Panc1 (cell line): ENCODE results near the gene KNCN. TPM values are rescaled to one million over a fixed set of nuclear protein-coding genes. Genes with fewer than 3 reads are reported as not detected.

Source experiments
- ATAC-seq: fragments of 200-7000 bp; cut with Tn5 transposase; 2 replicates; pipeline ENCODE4 v1.9.1; 2020; ENCODE audit warnings: mild to moderate bottlenecking, moderate library complexity
- BruUV-seq: library from RNA; stranded (reverse); fragments of 400-500 nt; replicated peaks from 2 replicates; lab custom pipeline; 2021; lab: Mats Ljungman, UMichigan
- CTCF ChIA-PET: fragments of 300-600 bp; sonication (Branson Sonifier 250); formaldehyde crosslinking; loops from one replicate; lab custom pipeline; 2022; ENCODE audit warnings: antibody characterized with exemption; lab: Charles Lee
- POLR2A ChIA-PET: fragments of 300-600 bp; sonication (Branson Sonifier 250); formaldehyde crosslinking; loops from one replicate; lab custom pipeline; 2022; ENCODE audit warnings: antibody characterized with exemption; lab: Charles Lee
- DNase-seq: peaks from one replicate; pipeline ENCODE4 v3.0.0-alpha.2; 2010; ENCODE audit warnings: low read depth, low spot score
- H3K27ac ChIP-seq: 2 replicates; pipeline ENCODE4 v1.5.1; 2011; ENCODE audit warnings: mild to moderate bottlenecking, low read length, inconsistent platforms
- H3K27me3 ChIP-seq: fragments of 200-500 bp; sonication (Bioruptor generic); 2 replicates; pipeline ENCODE4 v1.6.0; 2014; ENCODE audit warnings: low read length, inconsistent platforms; ENCODE audit not compliant: control insufficient read depth, insufficient read depth
- H3K36me3 ChIP-seq: fragments of 200-500 bp; sonication (Bioruptor generic); 2 replicates; pipeline ENCODE4 v1.5.1; 2014; ENCODE audit warnings: inconsistent platforms, mild to moderate bottlenecking, low read length, moderate library complexity; ENCODE audit not compliant: control insufficient read depth, insufficient read depth
- H3K4me1 ChIP-seq: 2 replicates; pipeline ENCODE4 v1.5.1; 2011; ENCODE audit warnings: inconsistent platforms, mild to moderate bottlenecking, low read length, moderate library complexity; ENCODE audit not compliant: control insufficient read depth, insufficient read depth
- H3K4me3 ChIP-seq, 2 experiments: 2 replicates each; pipeline ENCODE4 v1.5.1; 2011 to 2012; ENCODE audit warnings: low read depth in 2 of 2, low read length in 2 of 2, mild to moderate bottlenecking in 2 of 2, inconsistent platforms in 1 of 2, moderate library complexity in 1 of 2
- H3K9me3 ChIP-seq: fragments of 200-500 bp; sonication (Bioruptor generic); 2 replicates; pipeline ENCODE4 v1.5.1; 2014; ENCODE audit warnings: low read depth, mild to moderate bottlenecking, inconsistent platforms, low read length, moderate library complexity; ENCODE audit not compliant: control insufficient read depth, insufficient read depth
- POLR2AphosphoS5 ChIP-seq: IDR thresholded peaks from 2 replicates; pipeline ENCODE4 v1.6.1; 2012; ENCODE audit warnings: mild to moderate bottlenecking, low read depth, low read length, moderate library complexity
- SIN3A ChIP-seq: IDR thresholded peaks from 2 replicates; pipeline ENCODE4 v1.6.1; 2012; ENCODE audit warnings: low read depth, mild to moderate bottlenecking, low read length, moderate library complexity, borderline replicate concordance; ENCODE audit not compliant: insufficient read depth
- TCF7L2 ChIP-seq: IDR thresholded peaks from 2 replicates; pipeline ENCODE4 v1.6.1; 2011; ENCODE audit warnings: mild to moderate bottlenecking, low read depth, low read length, inconsistent platforms
- in situ Hi-C: cut with HindIII; loops from 2 replicates; pipeline ENCODE4 v1.10.0; 2016; ENCODE audit warnings: low sequenced_read_pairs, low pct_unique_long_range_greater_than_20kb
- intact Hi-C: fragments of 100-400 bp; cut with micrococcal nuclease; formaldehyde crosslinking; loops from one replicate; pipeline ENCODE4 v1.10.0; 2022; ENCODE audit not compliant: unreplicated experiment
- total RNA-seq: library from RNA; stranded (reverse); gene quantifications from one replicate; pipeline ENCODE4 v1.2.1, GENCODE V29; 2021; ENCODE audit not compliant: unreplicated experiment
- TF ChIP-seq, protein P1 (sequence below), 2 experiments: IDR thresholded peaks; 2 replicates each; pipeline ENCODE4 v1.6.1; 2011 to 2012; ENCODE audit warnings: low read depth in 2 of 2, control low read depth in 1 of 2, low read length in 1 of 2, mild to moderate bottlenecking in 1 of 2, moderate library complexity in 1 of 2; ENCODE audit not compliant: insufficient read depth in 1 of 2
- TF ChIP-seq, protein P2 (sequence below): fragments of 450-650 bp; IDR thresholded peaks from 2 replicates; pipeline ENCODE4 v1.5.1; 2017; ENCODE audit warnings: mild to moderate bottlenecking

KNCN gene
- total RNA-seq, 1 experiment from 2014 or later = not detected

DNA sequence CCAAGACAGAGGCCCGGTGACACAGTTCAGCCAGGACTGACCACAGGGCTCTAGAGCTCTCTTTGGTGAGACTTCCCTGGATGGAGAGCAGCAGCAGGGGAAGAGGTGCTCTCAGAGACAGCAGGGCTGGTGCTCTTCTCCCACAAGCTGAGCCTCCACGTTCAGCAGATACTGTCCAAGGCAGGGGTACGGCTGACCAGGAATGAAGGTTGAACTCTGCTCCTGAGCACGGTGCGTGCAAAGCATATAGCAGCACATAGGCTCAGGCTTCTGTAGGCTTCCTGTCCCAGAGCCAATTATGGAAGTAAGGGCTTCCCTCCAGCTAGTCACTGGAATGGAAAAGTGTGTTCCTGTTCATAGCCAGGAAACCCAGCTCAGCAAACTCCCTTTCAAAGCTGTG, 37.9 kb downstream of the KNCN start:
- in situ Hi-C loops = no loop called here
- TF ChIP-seq, protein P1, sequence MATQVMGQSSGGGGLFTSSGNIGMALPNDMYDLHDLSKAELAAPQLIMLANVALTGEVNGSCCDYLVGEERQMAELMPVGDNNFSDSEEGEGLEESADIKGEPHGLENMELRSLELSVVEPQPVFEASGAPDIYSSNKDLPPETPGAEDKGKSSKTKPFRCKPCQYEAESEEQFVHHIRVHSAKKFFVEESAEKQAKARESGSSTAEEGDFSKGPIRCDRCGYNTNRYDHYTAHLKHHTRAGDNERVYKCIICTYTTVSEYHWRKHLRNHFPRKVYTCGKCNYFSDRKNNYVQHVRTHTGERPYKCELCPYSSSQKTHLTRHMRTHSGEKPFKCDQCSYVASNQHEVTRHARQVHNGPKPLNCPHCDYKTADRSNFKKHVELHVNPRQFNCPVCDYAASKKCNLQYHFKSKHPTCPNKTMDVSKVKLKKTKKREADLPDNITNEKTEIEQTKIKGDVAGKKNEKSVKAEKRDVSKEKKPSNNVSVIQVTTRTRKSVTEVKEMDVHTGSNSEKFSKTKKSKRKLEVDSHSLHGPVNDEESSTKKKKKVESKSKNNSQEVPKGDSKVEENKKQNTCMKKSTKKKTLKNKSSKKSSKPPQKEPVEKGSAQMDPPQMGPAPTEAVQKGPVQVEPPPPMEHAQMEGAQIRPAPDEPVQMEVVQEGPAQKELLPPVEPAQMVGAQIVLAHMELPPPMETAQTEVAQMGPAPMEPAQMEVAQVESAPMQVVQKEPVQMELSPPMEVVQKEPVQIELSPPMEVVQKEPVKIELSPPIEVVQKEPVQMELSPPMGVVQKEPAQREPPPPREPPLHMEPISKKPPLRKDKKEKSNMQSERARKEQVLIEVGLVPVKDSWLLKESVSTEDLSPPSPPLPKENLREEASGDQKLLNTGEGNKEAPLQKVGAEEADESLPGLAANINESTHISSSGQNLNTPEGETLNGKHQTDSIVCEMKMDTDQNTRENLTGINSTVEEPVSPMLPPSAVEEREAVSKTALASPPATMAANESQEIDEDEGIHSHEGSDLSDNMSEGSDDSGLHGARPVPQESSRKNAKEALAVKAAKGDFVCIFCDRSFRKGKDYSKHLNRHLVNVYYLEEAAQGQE (IDR thresholded peaks at IDR 0.05; ENCODE audit: insufficient read depth in 1 of 2, low read depth in 2 of 2, low read length in 1 of 2) = no peak
- TF ChIP-seq POLR2AphosphoS5 (no peak), TCF7L2 (no peak), SIN3A (no peak)
- TF ChIP-seq, protein P2, sequence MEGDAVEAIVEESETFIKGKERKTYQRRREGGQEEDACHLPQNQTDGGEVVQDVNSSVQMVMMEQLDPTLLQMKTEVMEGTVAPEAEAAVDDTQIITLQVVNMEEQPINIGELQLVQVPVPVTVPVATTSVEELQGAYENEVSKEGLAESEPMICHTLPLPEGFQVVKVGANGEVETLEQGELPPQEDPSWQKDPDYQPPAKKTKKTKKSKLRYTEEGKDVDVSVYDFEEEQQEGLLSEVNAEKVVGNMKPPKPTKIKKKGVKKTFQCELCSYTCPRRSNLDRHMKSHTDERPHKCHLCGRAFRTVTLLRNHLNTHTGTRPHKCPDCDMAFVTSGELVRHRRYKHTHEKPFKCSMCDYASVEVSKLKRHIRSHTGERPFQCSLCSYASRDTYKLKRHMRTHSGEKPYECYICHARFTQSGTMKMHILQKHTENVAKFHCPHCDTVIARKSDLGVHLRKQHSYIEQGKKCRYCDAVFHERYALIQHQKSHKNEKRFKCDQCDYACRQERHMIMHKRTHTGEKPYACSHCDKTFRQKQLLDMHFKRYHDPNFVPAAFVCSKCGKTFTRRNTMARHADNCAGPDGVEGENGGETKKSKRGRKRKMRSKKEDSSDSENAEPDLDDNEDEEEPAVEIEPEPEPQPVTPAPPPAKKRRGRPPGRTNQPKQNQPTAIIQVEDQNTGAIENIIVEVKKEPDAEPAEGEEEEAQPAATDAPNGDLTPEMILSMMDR = no peak
- intact Hi-C loops = no loop called here
- no TSS peak for BruUV-seq
- H3K27me3 ChIP-seq = no peaks in the 10 kb centered on the region
- ChIA-PET POLR2A (no interaction called here), CTCF (interaction anchor here (0.8 to 0.9 kb wide), 2 partner anchors 16 to 39 kb away, joined by 3 to 6 read pairs; no protein-coding TSS in a partner anchor)
- DNase-seq (no peak), ATAC-seq (no peak)
- no peak overlapping the region for H3K27ac ChIP-seq
- H3K4me1 ChIP-seq = no peaks in the 10 kb centered on the region; the same call in 1 of the 2 replicates
- no peak overlapping the region for H3K4me3 ChIP-seq
- no peaks in the 10 kb centered on the region for H3K36me3 ChIP-seq
- no peaks in the 10 kb centered on the region for H3K9me3 ChIP-seq

DNA sequence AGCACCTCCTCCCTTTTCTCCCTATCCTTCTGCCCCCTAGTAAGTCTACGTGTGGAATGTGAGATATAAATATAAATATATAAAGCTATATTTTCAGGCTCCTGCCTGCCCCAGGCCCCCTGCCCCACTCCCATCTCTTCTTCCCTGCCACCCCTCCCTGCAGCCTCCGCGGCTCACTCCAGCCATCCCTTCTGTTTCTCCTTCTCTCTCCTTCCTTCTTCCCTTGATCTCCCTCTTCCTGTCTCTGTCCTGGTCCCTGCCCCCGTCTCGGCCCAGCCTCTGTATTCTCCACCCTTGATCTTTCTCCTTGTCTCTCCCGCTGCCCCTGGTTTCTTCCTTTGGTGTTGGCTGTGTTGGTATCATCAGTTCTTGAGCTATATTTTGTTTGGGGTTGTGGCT, 38.7 kb downstream of the KNCN start:
- ATAC-seq (no peak), DNase-seq (no peak)
- Histone ChIP-seq H3K36me3 (no peaks in the 10 kb centered on the region), H3K27ac (no peak overlapping the region), H3K9me3 (no peaks in the 10 kb centered on the region), H3K4me1 (no peaks in the 10 kb centered on the region; the same call in 1 of the 2 replicates), H3K4me3 (no peak overlapping the region), H3K27me3 (no peaks in the 10 kb centered on the region)
- in situ Hi-C loops = no loop called here
- TF ChIP-seq, protein P1 (IDR thresholded peaks at IDR 0.05; ENCODE audit: insufficient read depth in 1 of 2, low read depth in 2 of 2, low read length in 1 of 2) = no peak
- TF ChIP-seq POLR2AphosphoS5 (no peak), SIN3A (no peak), TCF7L2 (no peak)
- TF ChIP-seq, protein P2 = no peak
- ChIA-PET POLR2A (no interaction called here), CTCF (interaction anchor here (0.8 to 0.9 kb wide), 2 partner anchors 16 to 38 kb away, joined by 3 to 6 read pairs; no protein-coding TSS in a partner anchor)
- BruUV-seq = no TSS peak
- intact Hi-C loops = no loop called here
